ENCODE measurements around the gene RWDD1.

The RWDD1 gene

DNA sequence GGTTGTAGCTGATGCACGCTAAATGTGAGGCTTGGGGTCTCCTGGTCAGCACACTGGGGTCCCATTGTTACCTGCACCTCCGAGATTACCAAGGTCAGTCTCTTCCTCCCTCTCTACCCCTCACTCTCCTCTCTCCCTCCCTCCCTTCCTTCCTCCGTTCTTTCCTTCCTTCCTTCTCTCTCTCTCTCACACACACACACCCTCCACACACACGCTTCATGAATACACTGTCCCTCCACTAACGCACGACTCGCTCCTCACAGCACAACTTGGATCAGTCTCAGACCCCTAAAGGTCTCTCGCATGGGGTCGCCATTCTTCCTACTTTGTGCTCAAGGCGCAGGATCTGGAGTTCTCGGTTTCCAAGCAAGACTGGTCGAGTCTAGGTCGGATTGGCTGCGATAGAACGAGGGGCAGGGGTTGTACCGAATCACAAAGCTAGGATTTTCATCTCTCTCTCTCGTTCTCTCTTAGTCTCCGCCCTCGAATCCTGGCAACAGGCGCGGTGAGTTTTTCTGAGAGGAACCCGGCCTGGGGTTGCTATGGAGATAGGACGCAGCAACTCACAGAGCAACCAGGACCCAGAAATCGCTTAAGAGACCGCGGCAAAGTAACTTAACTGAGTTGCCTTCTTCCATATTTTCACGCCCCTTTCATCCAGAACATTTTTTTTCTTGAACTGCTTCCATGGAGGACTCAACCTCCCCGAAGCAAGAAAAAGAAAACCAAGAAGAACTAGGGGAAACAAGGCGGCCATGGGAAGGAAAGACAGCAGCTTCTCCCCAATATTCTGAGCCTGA is 44.8 kb downstream of the RWDD1 start, which contains the start of gene RSPH4A:
Gene RSPH4A, plus strand, starts transcription at position 543 of the 800 bp plus-strand sequence. Its CDS starts 145 bp downstream, at position 688.
- no peak for DNase-seq

DNA sequence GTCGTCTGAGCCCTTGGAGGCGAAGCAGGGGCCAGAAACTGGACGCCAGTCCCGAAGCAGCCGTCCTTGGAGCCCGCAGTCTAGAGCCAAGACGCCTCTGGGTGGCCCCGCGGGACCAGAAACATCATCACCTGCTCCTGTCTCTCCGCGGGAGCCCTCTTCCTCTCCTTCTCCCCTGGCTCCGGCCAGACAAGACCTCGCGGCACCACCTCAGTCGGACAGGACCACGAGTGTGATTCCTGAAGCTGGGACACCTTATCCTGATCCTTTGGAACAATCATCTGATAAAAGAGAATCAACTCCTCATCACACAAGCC is 45.4 kb downstream of the RWDD1 start:
- DNase-seq = no peak

DNA sequence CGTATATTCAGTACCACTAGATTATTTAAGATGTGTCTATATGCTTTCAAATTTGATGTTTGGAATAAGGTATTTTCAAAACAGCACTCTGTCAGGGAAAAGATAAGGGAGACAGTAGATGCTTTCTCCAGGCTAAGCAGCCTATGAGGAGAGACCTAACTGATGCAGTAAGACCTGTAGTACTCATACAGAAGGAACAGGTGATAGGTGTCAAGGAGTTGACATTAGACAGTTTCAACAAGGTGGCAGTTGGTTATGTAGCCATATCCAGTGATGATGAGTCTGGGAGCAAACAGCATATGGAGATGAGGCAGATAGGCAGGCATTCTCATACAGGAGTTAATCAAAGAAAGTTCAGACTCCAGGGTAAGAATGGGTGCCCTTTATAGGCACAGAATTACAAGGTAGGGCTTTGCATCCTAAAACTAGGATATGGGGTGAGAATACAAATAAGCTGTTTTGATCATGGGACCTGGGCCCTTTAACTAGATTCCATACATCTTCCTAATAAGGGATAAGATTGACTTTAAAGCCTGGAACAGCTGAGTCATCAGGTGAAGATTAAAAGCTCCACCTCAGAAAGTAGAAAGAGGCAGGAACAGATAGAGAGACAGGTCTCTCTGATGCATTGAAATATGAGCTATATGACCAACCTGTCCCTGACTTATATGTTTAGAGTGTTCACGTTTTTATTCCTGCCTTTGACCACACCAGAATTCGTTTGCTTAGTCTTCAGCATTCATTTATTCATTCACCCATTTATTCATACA is 52.9 kb downstream of the RWDD1 start:
- DNase-seq = no peak

DNA sequence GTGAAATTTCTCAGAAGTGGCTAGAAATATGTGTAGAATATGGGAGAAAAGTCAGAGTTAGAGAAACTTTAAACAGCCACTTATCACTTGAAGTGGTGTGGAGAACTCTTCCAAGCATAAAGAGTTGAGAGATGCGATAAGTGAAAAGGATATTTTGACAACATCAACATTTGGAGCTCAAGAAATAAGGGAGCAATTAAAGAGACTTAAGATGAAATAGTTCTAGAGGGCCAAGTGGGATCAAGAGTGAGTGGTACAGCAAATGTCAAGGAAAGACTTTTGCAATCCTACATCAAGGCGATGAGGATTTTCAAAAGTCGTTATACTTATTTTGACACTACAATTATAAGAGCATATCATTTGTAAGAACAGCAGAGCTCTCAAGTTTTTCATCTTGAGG is 54.6 kb downstream of the RWDD1 start:
- DNase-seq = no peak

DNA sequence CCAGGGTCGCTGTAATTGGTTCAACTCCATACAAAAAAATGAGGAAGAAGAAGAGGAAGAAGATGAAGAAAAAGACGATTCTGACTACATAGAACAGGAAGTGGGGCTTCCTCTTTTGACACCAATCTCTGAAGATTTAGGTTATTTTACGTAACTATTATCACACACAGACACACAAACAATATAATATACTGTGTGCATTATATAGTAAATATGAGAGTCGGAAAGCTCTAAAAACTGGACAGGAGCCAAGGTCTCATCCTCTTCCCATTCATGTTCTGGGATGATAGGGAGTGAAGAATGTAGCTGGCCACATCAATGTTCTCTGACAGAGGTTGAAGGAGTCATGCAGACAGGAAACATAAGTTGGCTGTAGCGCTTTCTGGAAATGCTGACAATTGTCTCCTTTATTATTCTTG is 58.3 kb downstream of the RWDD1 start:
- DNase-seq = no peak

DNA sequence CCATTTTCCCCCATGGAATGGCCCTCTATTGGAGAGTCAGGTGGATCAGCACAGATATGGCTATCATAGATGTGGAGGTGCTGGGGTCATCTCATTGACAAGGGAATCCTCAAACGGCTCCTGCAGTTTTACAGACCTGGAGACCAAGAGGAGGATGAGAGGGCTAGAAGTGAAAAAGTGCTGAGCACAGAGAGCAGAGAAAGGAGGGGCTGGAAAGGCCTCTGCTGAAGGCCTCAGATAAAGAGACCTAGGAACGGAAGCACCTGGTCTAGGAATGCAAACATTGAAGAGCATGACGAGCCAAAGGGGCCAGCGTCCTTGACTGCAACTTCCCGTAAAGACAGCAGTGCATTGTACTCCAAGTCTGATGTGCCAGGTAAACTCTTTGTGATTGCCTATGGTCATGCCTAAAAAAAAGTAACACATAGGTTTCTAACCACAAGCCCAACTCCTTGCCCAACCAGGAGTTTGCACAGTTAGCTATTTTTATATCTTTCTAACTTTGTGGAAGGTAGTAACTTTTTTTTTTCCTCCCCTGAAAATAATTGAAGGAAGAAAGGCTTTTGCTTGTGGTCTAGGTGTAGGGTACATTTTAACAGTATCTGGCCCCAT is 60.2 kb downstream of the RWDD1 start:
- DNase-seq = no peak

DNA sequence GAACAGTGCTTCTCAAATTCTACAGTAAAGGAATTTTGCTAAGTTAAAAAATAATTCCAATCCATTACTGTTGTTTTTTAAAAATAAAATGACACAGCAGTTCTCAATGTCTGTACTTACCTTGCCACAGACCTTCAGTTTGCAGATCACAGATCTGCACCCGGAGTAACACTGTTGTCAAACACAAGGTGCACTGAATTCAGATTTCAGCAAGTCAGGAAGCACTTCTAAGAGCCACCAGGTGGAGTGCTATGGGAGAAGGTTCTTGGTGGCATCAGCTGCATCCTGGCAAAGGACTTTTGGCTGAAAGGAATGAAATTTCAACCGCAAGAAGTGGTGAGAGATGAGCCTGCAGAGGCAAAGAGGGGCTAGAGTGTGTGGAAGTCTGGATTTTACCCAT is 62.4 kb downstream of the RWDD1 start:
- DNase-seq = no peak
